Neural cell (in vitro differentiated cells): Measurements from ENCODE around the gene GREM1.

Source experiments
- CTCF ChIP-seq: fragments of 450-650 bp; IDR thresholded peaks from 2 replicates; pipeline ENCODE4 v1.5.1; 2014; ENCODE audit warnings: antibody characterized with exemption, mild to moderate bottlenecking, moderate library complexity; ENCODE audit not compliant: poor library complexity, severe bottlenecking
- EP300 ChIP-seq: fragments of 450-650 bp; conservative IDR thresholded peaks from 2 replicates; pipeline ENCODE4 v1.6.1; 2014; ENCODE audit warnings: antibody characterized with exemption, mild to moderate bottlenecking, moderate library complexity; ENCODE audit not compliant: poor library complexity, severe bottlenecking
- SMC3 ChIP-seq: fragments of 450-650 bp; conservative IDR thresholded peaks from 2 replicates; pipeline ENCODE4 v1.6.1; 2014; ENCODE audit warnings: antibody characterized with exemption, mild to moderate bottlenecking, moderate library complexity; ENCODE audit not compliant: poor library complexity

GRCh38 chr15:32735989-32736700 lies 18.3 kb downstream of the GREM1 start:
- no peak for TF ChIP-seq CTCF
- no peak for TF ChIP-seq EP300
- no peak for TF ChIP-seq SMC3
